SH-SY5Y (cell line): ENCODE data around the gene SLX4.

Source experiments
- GATA2 ChIP-seq: IDR thresholded peaks from 2 replicates; pipeline ENCODE4 v1.6.1; 2011; ENCODE audit warnings: mild to moderate bottlenecking, low read depth, low read length
- GATA3 ChIP-seq: IDR thresholded peaks from 2 replicates; pipeline ENCODE4 v1.6.1; 2011; ENCODE audit warnings: low read depth, mild to moderate bottlenecking, low read length, moderate library complexity

Gene SLX4

GRCh38 chr16:3546986-3547682 is 64.3 kb downstream of the SLX4 start:
- TF ChIP-seq GATA2 (no peak), GATA3 (no peak)

DNA sequence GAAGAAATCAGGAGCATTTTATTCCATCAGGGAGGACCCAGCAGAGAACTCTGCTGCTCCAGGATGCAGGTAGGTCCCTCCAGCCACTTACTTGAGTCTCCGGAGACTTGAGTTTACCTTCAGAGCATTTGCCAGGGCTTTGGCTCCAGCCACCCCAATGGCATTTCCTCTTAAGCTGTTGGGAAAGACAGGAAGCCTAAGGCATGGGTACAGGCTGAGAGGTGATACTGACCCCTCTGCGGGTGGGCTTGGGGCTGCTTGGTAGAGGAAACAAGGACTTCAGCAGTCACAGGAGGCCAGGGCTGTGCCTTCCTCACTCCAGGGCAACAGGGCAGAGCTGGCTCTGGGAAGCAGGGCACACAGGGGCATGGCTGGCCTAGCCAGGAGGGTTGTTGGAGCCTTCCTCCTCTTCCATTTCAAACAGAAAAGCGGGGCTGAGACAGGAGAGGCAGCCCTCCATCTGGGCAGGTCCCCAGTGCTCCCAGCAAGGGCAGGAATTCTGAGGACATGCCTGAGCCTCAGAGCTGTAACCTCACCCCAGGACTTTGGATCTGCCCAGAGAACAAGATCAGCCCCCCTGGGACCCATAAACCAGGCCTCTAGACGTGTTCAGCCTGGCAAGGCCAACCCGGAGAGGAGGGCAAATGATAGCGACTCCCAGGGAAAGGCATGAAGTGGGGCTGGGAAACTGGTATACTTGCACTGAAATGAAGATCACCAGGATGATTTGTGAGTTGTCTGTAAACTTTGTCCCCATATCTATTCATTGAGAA is 68.6 kb downstream of the SLX4 start:
- TF ChIP-seq GATA2 (no peak), GATA3 (no peak)

DNA sequence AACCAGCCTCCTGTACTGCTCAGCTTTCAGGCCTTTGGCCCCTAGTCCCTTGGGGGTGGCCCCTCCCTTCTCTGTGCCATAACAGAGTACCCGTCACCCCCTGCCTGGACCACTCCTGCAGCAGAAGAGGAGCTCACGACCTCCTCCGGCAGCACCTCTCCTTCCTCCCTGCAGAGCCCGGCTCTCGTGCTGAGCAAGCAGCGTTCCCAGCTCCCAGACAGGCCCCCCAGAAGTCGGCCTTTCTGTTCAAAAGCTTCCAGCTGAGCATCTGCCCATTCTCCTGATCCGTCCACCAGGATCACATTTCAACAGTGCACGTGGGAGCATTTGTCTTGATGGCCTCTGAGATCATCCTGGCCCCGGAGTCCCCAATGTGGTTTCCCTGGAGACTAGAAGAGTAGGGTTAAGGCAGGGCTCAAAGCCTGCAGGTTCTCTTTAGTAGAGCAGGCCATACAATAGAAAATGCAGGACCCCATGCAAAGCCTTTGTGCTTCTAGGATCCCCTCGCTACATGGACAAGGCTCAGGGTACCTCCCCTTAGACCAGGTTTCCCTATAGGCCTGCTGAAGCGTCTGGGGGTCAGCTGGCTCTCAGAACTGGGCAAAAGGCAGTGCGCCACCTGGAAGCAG is 69.8 kb downstream of the SLX4 start:
- TF ChIP-seq GATA3 (no peak), GATA2 (no peak)

DNA sequence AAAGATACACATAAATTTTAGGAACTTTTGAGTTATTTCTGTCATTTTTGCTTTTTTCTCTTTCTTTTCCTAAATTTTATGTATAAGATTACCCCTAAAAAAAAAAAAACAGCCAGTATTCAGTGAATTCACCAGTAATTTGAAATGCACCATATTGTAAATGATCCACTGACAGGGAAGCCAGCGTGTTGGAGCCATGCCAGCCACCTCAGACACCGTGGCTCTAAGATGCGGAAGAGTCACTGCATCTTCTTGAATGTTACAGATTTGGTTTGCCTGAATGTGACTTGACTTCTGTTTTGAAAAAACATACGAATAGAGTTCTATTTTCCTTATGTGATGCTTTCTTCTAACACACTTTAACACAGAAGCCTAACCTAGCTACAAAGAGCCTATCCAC is 73.2 kb downstream of the SLX4 start:
- TF ChIP-seq GATA3: no peak

GRCh38 chr16:3536851-3537250 is 74.6 kb downstream of the SLX4 start:
- TF ChIP-seq GATA2: no peak
- no peak for TF ChIP-seq GATA3

GRCh38 chr16:3536271-3536731 is 75.1 kb downstream of the SLX4 start:
- TF ChIP-seq GATA3 (no peak), GATA2 (no peak)

- TF ChIP-seq GATA2 (no peak), GATA3 (no peak)
These were observed 77.3 kb downstream of the SLX4 start for GRCh38 chr16:3534126-3534525.

GRCh38 chr16:3532741-3533140 is 78.7 kb downstream of the SLX4 start:
- TF ChIP-seq GATA3: no peak
- TF ChIP-seq GATA2: no peak
